ENCODE results near the gene ALG10B. TPM values are rescaled to one million over a fixed set of nuclear protein-coding genes. Genes with fewer than 3 reads are reported as not detected.

ALG10B gene
- 1 to 10 TPM; 5.6 to 6.2 TPM for total RNA-seq

DNA sequence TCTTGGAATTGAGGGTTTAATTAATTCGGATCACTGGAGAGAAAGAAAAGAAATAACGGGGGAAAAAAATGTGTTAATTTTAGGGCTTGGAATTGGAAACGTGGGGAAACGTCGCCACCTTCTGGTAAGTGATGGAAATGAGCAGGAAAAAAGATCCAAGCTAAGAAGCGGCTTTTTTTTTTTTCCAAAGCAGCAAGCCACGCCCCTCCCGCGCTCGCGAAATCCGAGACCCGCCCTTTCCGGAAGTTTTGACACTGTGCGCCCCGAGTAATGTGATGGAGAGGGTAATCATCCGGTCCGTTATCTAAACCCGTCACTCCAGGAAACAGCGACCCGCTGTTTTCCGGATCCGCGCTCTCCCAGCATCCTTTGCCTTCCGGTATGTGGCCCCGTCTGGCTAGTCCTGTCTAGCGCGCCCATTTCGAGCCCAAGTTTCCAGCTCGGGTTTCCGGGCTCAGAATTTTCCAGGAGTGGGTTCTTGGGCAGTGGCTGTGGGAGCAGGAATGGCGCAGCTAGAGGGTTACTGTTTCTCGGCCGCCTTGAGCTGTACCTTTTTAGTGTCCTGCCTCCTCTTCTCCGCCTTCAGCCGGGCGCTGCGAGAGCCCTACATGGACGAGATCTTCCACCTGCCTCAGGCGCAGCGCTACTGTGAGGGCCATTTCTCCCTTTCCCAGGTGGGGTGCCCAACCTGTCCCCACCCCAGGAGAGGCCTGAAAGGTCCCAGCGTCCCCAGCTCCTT, at the start of gene ALG10B:
TSS of gene ALG10B (plus strand) at position 384 of the 739 bp plus-strand sequence. CDS start at position 504, 120 bp downstream.
- Histone ChIP-seq H3K9me3 (no peaks in the 10 kb centered on the region), H3K4me3 (peak within 1 kb of the TSS; percentile 19 to 51), H3K27me3 (no peaks in the 10 kb centered on the region), H3K27ac (peak within 1 kb of the TSS; percentile 70 to 89 (median 78)), H3K36me3 (replicated peaks in 1 of 2; ENCODE audit: insufficient read depth in 1 of 2, low read depth in 2 of 2) (no peaks in the 10 kb centered on the region), H3K4me1 (peaks cover 8% of the 10 kb centered on the region)
- 0% methylated on average over 40 to 42 of the region's 42 CpGs for WGBS, 2 donors
- peak; percentile 100 for ATAC-seq
- intact Hi-C loops (cut with DNase I): no loop called here
- TF ChIP-seq CTCF (IDR thresholded peaks at IDR 0.05): peak; percentile 39 to 94 (median 63)
- peak in 2 of 3 donors; percentile 39 to 73 for TF ChIP-seq POLR2A (IDR thresholded peaks at IDR 0.05)
- peak; percentile 93 to 95 (median 94) for DNase-seq

GRCh38 chr12:38268612-38269011, 48.0 kb upstream of the ALG10B start:
- Histone ChIP-seq H3K4me1 (no peaks in the 10 kb centered on the region), H3K9me3 (no peaks in the 10 kb centered on the region), H3K27me3 (no peaks in the 10 kb centered on the region), H3K27ac (no peak overlapping the region), H3K4me3 (no peak overlapping the region), H3K36me3 (replicated peaks in 1 of 2; ENCODE audit: insufficient read depth in 1 of 2, low read depth in 2 of 2) (no peaks in the 10 kb centered on the region)
- intact Hi-C loops (cut with DNase I): no loop called here
- DNase-seq (no peak), ATAC-seq (no peak)
- no peak for TF ChIP-seq CTCF (IDR thresholded peaks at IDR 0.05)

- H3K27ac ChIP-seq: no peak overlapping the region
- 23 to 30% methylated on average over 1 of the region's 1 CpG for WGBS, 2 donors
- no peak for DNase-seq
- no peaks in the 10 kb centered on the region for H3K9me3 ChIP-seq
- no peak overlapping the region for H3K4me3 ChIP-seq
- H3K36me3 ChIP-seq (replicated peaks in 1 of 2; ENCODE audit: insufficient read depth in 1 of 2, low read depth in 2 of 2): no peaks in the 10 kb centered on the region
- H3K27me3 ChIP-seq: no peaks in the 10 kb centered on the region
- TF ChIP-seq CTCF (IDR thresholded peaks at IDR 0.05): no peak
- no peak for TF ChIP-seq POLR2A (IDR thresholded peaks at IDR 0.05)
- H3K4me1 ChIP-seq: no peaks in the 10 kb centered on the region
- intact Hi-C loops (cut with DNase I): no loop called here
- ATAC-seq: no peak
These were observed 46.7 kb upstream of the ALG10B start for GRCh38 chr12:38269897-38270296.

GRCh38 chr12:38279756-38280155, 36.8 kb upstream of the ALG10B start:
- H3K4me3 ChIP-seq: no peak overlapping the region
- no peaks in the 10 kb centered on the region for H3K4me1 ChIP-seq
- H3K36me3 ChIP-seq (replicated peaks in 1 of 2; ENCODE audit: insufficient read depth in 1 of 2, low read depth in 2 of 2): no peaks in the 10 kb centered on the region
- TF ChIP-seq CTCF (IDR thresholded peaks at IDR 0.05) (no peak), POLR2A (IDR thresholded peaks at IDR 0.05) (no peak)
- no peaks in the 10 kb centered on the region for H3K27me3 ChIP-seq
- no peaks in the 10 kb centered on the region for H3K9me3 ChIP-seq
- ATAC-seq: no peak
- no peak overlapping the region for H3K27ac ChIP-seq
- 14 to 16% methylated on average over 2 of the region's 2 CpGs for WGBS, 2 donors
- intact Hi-C loops (cut with DNase I): no loop called here
- no peak for DNase-seq

GRCh38 chr12:38282886-38283285, 33.7 kb upstream of the ALG10B start:
- TF ChIP-seq POLR2A (IDR thresholded peaks at IDR 0.05) (no peak), CTCF (IDR thresholded peaks at IDR 0.05) (no peak)
- H3K4me3 ChIP-seq: no peak overlapping the region
- ATAC-seq (no peak), DNase-seq (no peak)
- H3K36me3 ChIP-seq (replicated peaks in 1 of 2; ENCODE audit: insufficient read depth in 1 of 2, low read depth in 2 of 2): no peaks in the 10 kb centered on the region
- H3K27me3 ChIP-seq: no peaks in the 10 kb centered on the region
- intact Hi-C loops (cut with DNase I): no loop called here
- H3K4me1 ChIP-seq: no peaks in the 10 kb centered on the region
- H3K27ac ChIP-seq: no peak overlapping the region
- H3K9me3 ChIP-seq: no peaks in the 10 kb centered on the region

Data from body of pancreas (tissue), 4 donors.